Bone marrow (tissue), 2 donors: Measurements from ENCODE around the gene ENTREP3.

ENCODE experiments used
- DNase-seq, 2 donors: peaks; one replicate each; lab custom pipeline; 2025; lab: John Stamatoyannopoulos, UW

ENTREP3 gene

DNA sequence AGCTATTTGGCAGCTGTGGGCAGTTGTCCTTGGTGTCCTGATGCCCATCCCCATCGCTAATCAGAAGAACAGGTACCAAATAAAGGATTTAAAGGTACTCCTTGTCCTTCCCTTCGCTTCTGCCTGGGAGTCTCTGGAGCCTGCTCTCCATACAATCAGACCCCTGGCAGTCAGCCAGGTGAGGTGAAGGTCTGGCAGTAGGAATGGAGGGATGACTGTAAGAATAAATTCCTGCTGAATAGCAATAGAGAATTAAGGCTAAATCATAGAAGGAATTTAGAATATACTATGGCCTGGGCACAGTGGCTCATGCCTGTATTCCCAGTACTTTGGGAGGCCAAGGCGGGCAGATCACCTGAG, 56.8 kb downstream of the ENTREP3 start:
- DNase-seq = no peak

DNA sequence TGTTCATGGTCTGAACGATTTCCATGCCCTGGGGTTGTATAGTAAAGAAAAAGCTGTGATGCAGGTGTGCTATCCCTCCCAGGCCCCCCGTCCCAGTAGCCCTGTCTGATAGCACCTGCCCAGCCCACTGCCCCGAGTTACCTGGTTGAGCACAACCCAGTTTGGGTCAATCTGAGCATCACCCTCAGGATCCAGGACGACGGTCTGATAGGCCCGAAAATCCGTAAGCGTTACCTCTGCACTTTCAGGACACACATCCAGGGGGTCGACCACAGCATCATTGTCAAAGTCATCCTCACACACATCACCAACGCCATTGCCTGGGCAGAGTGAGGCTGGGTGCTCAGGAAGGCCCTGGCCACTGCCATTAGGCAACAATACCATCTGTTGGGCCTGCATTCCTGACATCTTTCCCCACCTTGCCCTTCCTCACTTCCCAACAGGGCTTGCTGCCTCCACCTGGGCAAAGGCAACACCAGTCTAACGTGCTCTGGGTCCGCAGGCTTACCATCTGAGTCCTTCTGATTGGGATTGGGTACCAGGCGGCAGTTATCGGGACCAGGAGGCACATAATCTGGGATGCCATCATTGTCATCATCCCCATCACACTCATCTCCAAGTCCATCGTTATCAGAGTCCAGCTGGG, 57.3 kb downstream of the ENTREP3 start:
- no peak for DNase-seq
